ENCODE data around the gene ARHGAP10. TPM values are rescaled to one million over a fixed set of nuclear protein-coding genes. Genes with fewer than 3 reads are reported as not detected.

Gene ARHGAP10
- total RNA-seq, 1 experiment from 2014 or later: 11.7 TPM

DNA sequence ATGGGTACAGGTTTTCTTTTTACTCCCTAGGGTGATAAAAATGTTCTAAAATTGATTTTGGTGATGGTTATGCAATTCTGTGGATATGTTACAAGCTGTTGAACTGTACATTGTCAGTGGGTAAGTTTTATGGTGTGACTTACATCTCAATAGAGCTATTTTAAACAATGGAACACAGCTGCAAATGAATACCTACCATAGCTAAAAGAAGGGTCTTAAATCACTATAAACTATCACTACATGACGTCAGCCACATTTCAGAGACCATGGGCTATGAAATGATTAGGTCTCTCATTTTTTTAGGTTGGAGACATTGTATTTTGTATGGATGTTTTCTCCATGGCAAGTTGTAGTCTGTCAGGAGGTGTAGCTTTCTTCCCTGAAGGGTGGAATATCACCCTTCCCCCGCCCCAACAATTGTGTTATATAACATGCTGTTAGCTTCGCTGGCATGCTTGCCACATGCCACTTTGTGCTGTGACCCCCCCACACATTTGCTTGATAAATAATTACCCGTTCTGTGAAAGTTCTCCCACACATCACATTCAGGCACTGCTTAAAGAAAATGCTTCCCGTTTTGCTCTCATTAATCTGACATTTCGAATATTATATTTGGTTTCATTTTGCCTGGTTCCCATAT is 159.7 kb downstream of the ARHGAP10 start:
- ChIA-PET CTCF (no interaction called here), POLR2A (no interaction called here)
- intact Hi-C loops (cut with micrococcal nuclease; ENCODE audit: unreplicated experiment) (no loop called here), in situ Hi-C loops (cut with HindIII; ENCODE audit: low pct_unique_long_range_greater_than_20kb, low sequenced_read_pairs) (no loop called here)
- peaks cover 4% of the 10 kb centered on the region; the same call in 1 of the 2 replicates for H3K9me3 ChIP-seq (ENCODE audit: control insufficient read depth, insufficient read depth, low read depth, low read length)
- TF ChIP-seq TCF7L2 (IDR thresholded peaks at IDR 0.05; ENCODE audit: low read depth, low read length) (no peak), POLR2AphosphoS5 (IDR thresholded peaks at IDR 0.05; ENCODE audit: low read depth, low read length) (no peak), SIN3A (IDR thresholded peaks at IDR 0.05; ENCODE audit: borderline replicate concordance, insufficient read depth, low read depth, low read length) (no peak)
- TF ChIP-seq, protein P1, sequence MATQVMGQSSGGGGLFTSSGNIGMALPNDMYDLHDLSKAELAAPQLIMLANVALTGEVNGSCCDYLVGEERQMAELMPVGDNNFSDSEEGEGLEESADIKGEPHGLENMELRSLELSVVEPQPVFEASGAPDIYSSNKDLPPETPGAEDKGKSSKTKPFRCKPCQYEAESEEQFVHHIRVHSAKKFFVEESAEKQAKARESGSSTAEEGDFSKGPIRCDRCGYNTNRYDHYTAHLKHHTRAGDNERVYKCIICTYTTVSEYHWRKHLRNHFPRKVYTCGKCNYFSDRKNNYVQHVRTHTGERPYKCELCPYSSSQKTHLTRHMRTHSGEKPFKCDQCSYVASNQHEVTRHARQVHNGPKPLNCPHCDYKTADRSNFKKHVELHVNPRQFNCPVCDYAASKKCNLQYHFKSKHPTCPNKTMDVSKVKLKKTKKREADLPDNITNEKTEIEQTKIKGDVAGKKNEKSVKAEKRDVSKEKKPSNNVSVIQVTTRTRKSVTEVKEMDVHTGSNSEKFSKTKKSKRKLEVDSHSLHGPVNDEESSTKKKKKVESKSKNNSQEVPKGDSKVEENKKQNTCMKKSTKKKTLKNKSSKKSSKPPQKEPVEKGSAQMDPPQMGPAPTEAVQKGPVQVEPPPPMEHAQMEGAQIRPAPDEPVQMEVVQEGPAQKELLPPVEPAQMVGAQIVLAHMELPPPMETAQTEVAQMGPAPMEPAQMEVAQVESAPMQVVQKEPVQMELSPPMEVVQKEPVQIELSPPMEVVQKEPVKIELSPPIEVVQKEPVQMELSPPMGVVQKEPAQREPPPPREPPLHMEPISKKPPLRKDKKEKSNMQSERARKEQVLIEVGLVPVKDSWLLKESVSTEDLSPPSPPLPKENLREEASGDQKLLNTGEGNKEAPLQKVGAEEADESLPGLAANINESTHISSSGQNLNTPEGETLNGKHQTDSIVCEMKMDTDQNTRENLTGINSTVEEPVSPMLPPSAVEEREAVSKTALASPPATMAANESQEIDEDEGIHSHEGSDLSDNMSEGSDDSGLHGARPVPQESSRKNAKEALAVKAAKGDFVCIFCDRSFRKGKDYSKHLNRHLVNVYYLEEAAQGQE (IDR thresholded peaks at IDR 0.05; ENCODE audit: insufficient read depth in 1 of 2, low read depth in 2 of 2, low read length in 1 of 2): no peak
- TF ChIP-seq, protein P2, sequence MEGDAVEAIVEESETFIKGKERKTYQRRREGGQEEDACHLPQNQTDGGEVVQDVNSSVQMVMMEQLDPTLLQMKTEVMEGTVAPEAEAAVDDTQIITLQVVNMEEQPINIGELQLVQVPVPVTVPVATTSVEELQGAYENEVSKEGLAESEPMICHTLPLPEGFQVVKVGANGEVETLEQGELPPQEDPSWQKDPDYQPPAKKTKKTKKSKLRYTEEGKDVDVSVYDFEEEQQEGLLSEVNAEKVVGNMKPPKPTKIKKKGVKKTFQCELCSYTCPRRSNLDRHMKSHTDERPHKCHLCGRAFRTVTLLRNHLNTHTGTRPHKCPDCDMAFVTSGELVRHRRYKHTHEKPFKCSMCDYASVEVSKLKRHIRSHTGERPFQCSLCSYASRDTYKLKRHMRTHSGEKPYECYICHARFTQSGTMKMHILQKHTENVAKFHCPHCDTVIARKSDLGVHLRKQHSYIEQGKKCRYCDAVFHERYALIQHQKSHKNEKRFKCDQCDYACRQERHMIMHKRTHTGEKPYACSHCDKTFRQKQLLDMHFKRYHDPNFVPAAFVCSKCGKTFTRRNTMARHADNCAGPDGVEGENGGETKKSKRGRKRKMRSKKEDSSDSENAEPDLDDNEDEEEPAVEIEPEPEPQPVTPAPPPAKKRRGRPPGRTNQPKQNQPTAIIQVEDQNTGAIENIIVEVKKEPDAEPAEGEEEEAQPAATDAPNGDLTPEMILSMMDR (IDR thresholded peaks at IDR 0.05): no peak
- no TSS peak for BruUV-seq (replicated peaks)
- no peak for DNase-seq (ENCODE audit: low read depth, low spot score)
- ATAC-seq: no peak
- no peaks in the 10 kb centered on the region for H3K4me1 ChIP-seq (ENCODE audit: control insufficient read depth, insufficient read depth, low read length)
- H3K27me3 ChIP-seq (ENCODE audit: control insufficient read depth, insufficient read depth, low read length): no peaks in the 10 kb centered on the region
- no peak overlapping the region for H3K27ac ChIP-seq (ENCODE audit: low read length)
- H3K4me3 ChIP-seq (ENCODE audit: low read depth in 2 of 2, low read length in 2 of 2): no peak overlapping the region
- no peaks in the 10 kb centered on the region for H3K36me3 ChIP-seq (ENCODE audit: control insufficient read depth, insufficient read depth, low read length)

DNA sequence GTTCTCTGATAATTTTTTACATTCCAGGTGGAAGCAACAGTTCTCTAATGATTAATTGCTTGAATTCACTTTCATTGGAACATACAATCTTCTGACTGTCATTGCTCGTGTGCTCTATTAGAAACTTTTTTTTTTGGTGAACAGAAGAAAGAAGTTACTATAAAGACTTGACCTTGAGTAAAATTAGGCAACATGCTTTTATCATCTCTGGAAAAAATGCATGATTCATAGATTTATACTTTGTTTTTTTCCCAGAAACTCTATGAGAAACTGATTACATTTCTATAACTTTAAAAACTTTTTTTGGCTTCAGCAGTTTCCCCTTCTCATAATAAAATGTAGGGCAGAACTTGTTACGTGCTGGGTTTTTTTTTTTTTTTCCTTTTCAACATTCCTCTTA is 167.6 kb downstream of the ARHGAP10 start:
- Histone ChIP-seq H3K27ac (ENCODE audit: low read length) (no peak overlapping the region), H3K9me3 (ENCODE audit: control insufficient read depth, insufficient read depth, low read depth, low read length) (peaks cover 4% of the 10 kb centered on the region; the same call in 1 of the 2 replicates), H3K27me3 (ENCODE audit: control insufficient read depth, insufficient read depth, low read length) (no peaks in the 10 kb centered on the region), H3K36me3 (ENCODE audit: control insufficient read depth, insufficient read depth, low read length) (no peaks in the 10 kb centered on the region), H3K4me3 (ENCODE audit: low read depth in 2 of 2, low read length in 2 of 2) (no peak overlapping the region), H3K4me1 (ENCODE audit: control insufficient read depth, insufficient read depth, low read length) (no peaks in the 10 kb centered on the region)
- ATAC-seq (no peak), DNase-seq (ENCODE audit: low read depth, low spot score) (no peak)
- POLR2A ChIA-PET: no interaction called here
- no TSS peak for BruUV-seq (replicated peaks)
- intact Hi-C loops (cut with micrococcal nuclease; ENCODE audit: unreplicated experiment) (no loop called here), in situ Hi-C loops (cut with HindIII; ENCODE audit: low pct_unique_long_range_greater_than_20kb, low sequenced_read_pairs) (no loop called here)
- CTCF ChIA-PET: no interaction called here
- TF ChIP-seq, protein P1 (IDR thresholded peaks at IDR 0.05; ENCODE audit: insufficient read depth in 1 of 2, low read depth in 2 of 2, low read length in 1 of 2): no peak
- no peak for TF ChIP-seq TCF7L2 (IDR thresholded peaks at IDR 0.05; ENCODE audit: low read depth, low read length)
- TF ChIP-seq SIN3A (IDR thresholded peaks at IDR 0.05; ENCODE audit: borderline replicate concordance, insufficient read depth, low read depth, low read length): no peak
- TF ChIP-seq POLR2AphosphoS5 (IDR thresholded peaks at IDR 0.05; ENCODE audit: low read depth, low read length): no peak
- TF ChIP-seq, protein P2 (IDR thresholded peaks at IDR 0.05): no peak

All from Panc1 (cell line).